ENCODE measurements around the gene C2orf68. TPM values are rescaled to one million over a fixed set of nuclear protein-coding genes. Genes with fewer than 3 reads are reported as not detected.

C2orf68 gene
- total RNA-seq, 1 donor from 2014 or later: 47.5 TPM

DNA sequence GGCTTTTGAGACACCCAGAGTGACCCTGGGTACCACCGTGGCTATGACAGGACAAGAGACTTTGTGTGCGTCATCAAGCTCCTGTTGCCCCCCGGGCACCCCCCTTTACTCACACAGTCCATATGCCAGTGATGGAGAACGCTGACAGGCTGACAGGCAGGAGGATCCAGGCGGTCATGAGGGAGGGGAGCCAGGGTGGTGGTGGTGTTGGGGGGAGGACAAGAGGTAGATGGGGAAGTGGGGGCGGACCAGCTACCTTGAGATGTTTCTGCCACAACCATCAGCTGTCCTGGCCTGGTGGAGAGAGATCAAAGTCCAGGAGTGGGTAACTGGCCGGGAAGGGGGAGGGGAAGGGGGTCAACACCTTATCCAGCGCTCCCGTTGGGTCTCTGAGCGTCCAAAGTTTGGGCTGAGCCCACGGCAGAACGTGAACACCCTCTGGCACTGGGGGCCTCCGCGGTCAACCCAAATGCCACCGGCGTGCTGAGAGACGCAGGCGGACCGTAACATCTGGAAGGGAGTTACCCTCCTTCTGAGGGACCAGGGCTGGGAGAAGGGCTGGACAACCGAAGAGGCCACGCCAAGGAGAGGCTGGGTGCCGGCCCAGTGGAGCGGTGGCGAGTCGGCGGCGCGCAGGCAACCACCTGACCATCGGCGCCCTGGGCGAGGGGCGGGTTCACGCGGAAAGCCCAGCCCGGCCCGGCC is 9.9 kb downstream of the C2orf68 start:
- Mint-ChIP-seq H3K27me3 (ENCODE audit: unreplicated experiment) (peaks cover 17% of the 10 kb centered on the region), H3K4me1 (ENCODE audit: unreplicated experiment) (peaks cover 27% of the 10 kb centered on the region), H3K36me3 (ENCODE audit: low read depth, unreplicated experiment) (peaks cover 14% of the 10 kb centered on the region), H3K9me3 (ENCODE audit: unreplicated experiment) (no peaks in the 10 kb centered on the region), H3K27ac (ENCODE audit: unreplicated experiment) (no peak overlapping the region), H3K4me3 (ENCODE audit: unreplicated experiment) (peak overlapping the region; percentile 91)
- no peak for TF ChIP-seq CTCF (IDR thresholded peaks at IDR 0.05; ENCODE audit: unreplicated experiment)
- no peak for DNase-seq (ENCODE audit: low spot score)

GRCh38 chr2:85600951-85601770 is 10.7 kb downstream of the C2orf68 start:
- H3K4me3 Mint-ChIP-seq (ENCODE audit: unreplicated experiment): peak overlapping the region; percentile 91
- H3K27me3 Mint-ChIP-seq (ENCODE audit: unreplicated experiment): peaks cover 18% of the 10 kb centered on the region
- no peak overlapping the region for H3K27ac Mint-ChIP-seq (ENCODE audit: unreplicated experiment)
- peaks cover 35% of the 10 kb centered on the region for H3K4me1 Mint-ChIP-seq (ENCODE audit: unreplicated experiment)
- TF ChIP-seq CTCF (IDR thresholded peaks at IDR 0.05; ENCODE audit: unreplicated experiment): no peak
- no peak for DNase-seq (ENCODE audit: low spot score)
- H3K9me3 Mint-ChIP-seq (ENCODE audit: unreplicated experiment): no peaks in the 10 kb centered on the region
- peaks cover 18% of the 10 kb centered on the region for H3K36me3 Mint-ChIP-seq (ENCODE audit: low read depth, unreplicated experiment)

- TF ChIP-seq CTCF (IDR thresholded peaks at IDR 0.05; ENCODE audit: unreplicated experiment): no peak
- no peaks in the 10 kb centered on the region for H3K9me3 Mint-ChIP-seq (ENCODE audit: unreplicated experiment)
- peaks cover 18% of the 10 kb centered on the region for H3K36me3 Mint-ChIP-seq (ENCODE audit: low read depth, unreplicated experiment)
- DNase-seq (ENCODE audit: low spot score): no peak
- H3K4me3 Mint-ChIP-seq (ENCODE audit: unreplicated experiment): peak overlapping the region; percentile 74
- H3K27me3 Mint-ChIP-seq (ENCODE audit: unreplicated experiment): peaks cover 23% of the 10 kb centered on the region
- peaks cover 44% of the 10 kb centered on the region for H3K4me1 Mint-ChIP-seq (ENCODE audit: unreplicated experiment)
- H3K27ac Mint-ChIP-seq (ENCODE audit: unreplicated experiment): no peak overlapping the region
These were observed 11.7 kb downstream of the C2orf68 start for GRCh38 chr2:85600235-85600575.

DNA sequence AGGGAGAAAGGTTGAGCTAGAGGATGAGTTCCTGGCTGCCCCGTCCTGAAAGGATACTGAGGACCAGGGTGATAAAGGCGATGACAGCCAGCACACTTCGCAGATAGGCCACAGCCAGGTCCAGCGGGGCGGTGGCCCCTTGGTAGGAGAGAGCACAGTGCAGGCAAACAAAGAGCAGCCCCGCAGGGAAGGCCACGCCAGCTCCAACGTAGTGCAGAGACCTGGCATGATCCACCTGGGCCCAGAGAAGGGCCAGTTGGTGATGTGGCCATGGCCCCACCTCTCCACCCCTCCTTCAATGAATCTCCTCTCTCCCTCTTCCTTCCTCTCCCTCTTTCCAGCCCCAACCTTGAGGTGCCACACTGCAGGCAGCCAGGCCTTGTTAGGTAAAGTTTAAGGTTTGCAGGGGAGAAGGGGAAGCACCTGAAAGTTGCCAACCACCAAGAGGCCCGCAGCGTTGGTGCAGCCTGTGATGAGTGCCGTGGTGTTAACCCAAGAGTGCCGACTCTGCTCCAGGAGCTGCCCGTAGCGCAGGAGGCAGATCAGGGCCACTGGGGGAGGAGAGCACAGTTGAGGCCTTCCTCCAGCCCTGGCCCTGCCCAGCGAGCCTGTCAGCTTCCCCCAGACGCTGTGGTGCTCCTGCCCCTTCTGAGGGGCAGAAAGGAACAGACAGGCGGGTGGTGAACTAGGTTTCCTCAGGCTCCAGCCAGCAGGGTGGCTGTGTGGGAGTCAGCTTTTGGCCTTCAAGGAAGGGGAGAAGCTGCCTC is 12.2 kb downstream of the C2orf68 start:
- Mint-ChIP-seq H3K4me3 (ENCODE audit: unreplicated experiment) (peak overlapping the region; percentile 74), H3K27ac (ENCODE audit: unreplicated experiment) (no peak overlapping the region), H3K4me1 (ENCODE audit: unreplicated experiment) (peaks cover 46% of the 10 kb centered on the region), H3K27me3 (ENCODE audit: unreplicated experiment) (peaks cover 29% of the 10 kb centered on the region), H3K9me3 (ENCODE audit: unreplicated experiment) (no peaks in the 10 kb centered on the region), H3K36me3 (ENCODE audit: low read depth, unreplicated experiment) (peaks cover 20% of the 10 kb centered on the region)
- no peak for TF ChIP-seq CTCF (IDR thresholded peaks at IDR 0.05; ENCODE audit: unreplicated experiment)
- no peak for DNase-seq (ENCODE audit: low spot score)
